Endothelial cell of umbilical vein (primary cell): ENCODE measurements around the gene BLOC1S1. TPM values are rescaled to one million over a fixed set of nuclear protein-coding genes. Genes with fewer than 3 reads are reported as not detected.

Source experiments
- BruUV-seq: library from RNA; stranded (reverse); fragments of 400-500 nt; replicated peaks from 2 replicates; lab custom pipeline; 2021; lab: Mats Ljungman, UMichigan
- CTCF ChIA-PET: fragments of 300-600, 350-600 bp; sonication (Branson Sonifier 250); formaldehyde crosslinking; loops from one replicate; lab custom pipeline; 2021; ENCODE audit warnings: antibody characterized with exemption, inconsistent platforms; lab: Charles Lee
- POLR2A ChIA-PET: fragments of 300-600, 350-600 bp; sonication (Branson Sonifier 250); formaldehyde crosslinking; loops from one replicate; lab custom pipeline; 2021; ENCODE audit warnings: antibody characterized with exemption, inconsistent platforms; lab: Charles Lee
- DNase-seq: peaks from one replicate; pipeline ENCODE4 v3.0.0-alpha.2; 2011; ENCODE audit warnings: low read depth, low spot score
- FAIRE-seq: peaks from 2 replicates; lab custom pipeline; 2011; peaks lifted over from hg19 to GRCh38; lab: Jason Lieb, UNC
- H2AFZ ChIP-seq: 2 replicates; pipeline ENCODE4 v1.6.0; 2012; ENCODE audit warnings: low read depth, low read length, control low read depth, inconsistent platforms
- H3K27ac ChIP-seq: 2 replicates; pipeline ENCODE4 v1.5.1; 2011; ENCODE audit warnings: low read depth, mild to moderate bottlenecking, control low read depth, low read length, moderate library complexity; ENCODE audit not compliant: insufficient read depth
- H3K27me3 ChIP-seq, 2 experiments: 2 replicates each; pipeline versions ENCODE4 v1.6.0 to v1.6.1; 2011; ENCODE audit warnings: low read length in 2 of 2, mixed read lengths in 1 of 2; ENCODE audit not compliant: control insufficient read depth in 2 of 2, insufficient read depth in 2 of 2
- H3K36me3 ChIP-seq, 2 experiments: 2 replicates in 1 of 2; 3 replicates in 1 of 2; pipeline ENCODE4 v1.5.1; 2011; ENCODE audit warnings: low read length in 2 of 2, mild to moderate bottlenecking in 1 of 2, moderate library complexity in 1 of 2; ENCODE audit not compliant: control insufficient read depth in 2 of 2, insufficient read depth in 2 of 2; ENCODE audit errors: extremely low read depth in 1 of 2
- H3K4me1 ChIP-seq: 3 replicates; pipeline ENCODE4 v1.5.1; 2011; ENCODE audit warnings: mild to moderate bottlenecking, low read length; ENCODE audit not compliant: control insufficient read depth, insufficient read depth; ENCODE audit errors: extremely low read depth
- H3K4me2 ChIP-seq: 2 replicates; pipeline ENCODE4 v1.6.1; 2011; ENCODE audit warnings: low read length, control low read depth, mixed read lengths; ENCODE audit not compliant: insufficient read depth
- H3K4me3 ChIP-seq, 3 experiments: fragments of 200-600 bp in 1 of 3; sonication (generic), shearing (Covaris generic) in 1 of 3; replicated peaks in 1 of 3; 2 replicates each; pipeline ENCODE4 v1.5.1; 2011 to 2016; ENCODE audit warnings: control low read depth in 3 of 3, low read length in 3 of 3, mild to moderate bottlenecking in 2 of 3, inconsistent platforms in 1 of 3, low read depth in 1 of 3, moderate library complexity in 1 of 3; ENCODE audit not compliant: insufficient read depth in 1 of 3
- H3K79me2 ChIP-seq: 2 replicates; pipeline ENCODE4 v1.6.0; 2012; ENCODE audit warnings: low read length, inconsistent platforms; ENCODE audit not compliant: control insufficient read depth, insufficient read depth
- H3K9ac ChIP-seq: replicated peaks from 2 replicates; pipeline ENCODE3; 2011; ENCODE audit warnings: low read length, control low read depth; ENCODE audit not compliant: insufficient read depth; ENCODE audit errors: extremely low read depth
- H3K9me1 ChIP-seq: replicated peaks from 3 replicates; pipeline ENCODE4 v1.6.0; 2011; ENCODE audit warnings: mild to moderate bottlenecking, low read length; ENCODE audit not compliant: control insufficient read depth, insufficient read depth; ENCODE audit errors: extremely low read depth
- H3K9me3 ChIP-seq: replicated peaks from 2 replicates; pipeline ENCODE4 v1.5.1; 2012; ENCODE audit warnings: low read length, inconsistent platforms; ENCODE audit not compliant: control insufficient read depth, insufficient read depth
- H4K20me1 ChIP-seq: replicated peaks from 2 replicates; pipeline ENCODE3; 2011; ENCODE audit warnings: mild to moderate bottlenecking, low read length; ENCODE audit not compliant: control insufficient read depth, insufficient read depth; ENCODE audit errors: extremely low read depth
- EZH2 ChIP-seq: IDR thresholded peaks from 2 replicates; pipeline ENCODE4 v1.6.1; 2012; ENCODE audit warnings: borderline replicate concordance, low read depth, mild to moderate bottlenecking, moderate library complexity, low read length, inconsistent platforms; ENCODE audit not compliant: severe bottlenecking
- FOS ChIP-seq: IDR thresholded peaks from 2 replicates; pipeline ENCODE4 v1.6.1; 2011; ENCODE audit warnings: mild to moderate bottlenecking, low read length, moderate library complexity, borderline replicate concordance; ENCODE audit not compliant: insufficient read depth
- GATA2 ChIP-seq: IDR thresholded peaks from 2 replicates; pipeline ENCODE4 v1.7.0; 2011; ENCODE audit warnings: low read depth, mild to moderate bottlenecking, moderate library complexity, mixed read lengths, low read length; ENCODE audit not compliant: insufficient read length, insufficient read depth
- JUN ChIP-seq: IDR thresholded peaks from 2 replicates; pipeline ENCODE4 v1.6.1; 2011; ENCODE audit warnings: borderline replicate concordance, low read depth; ENCODE audit not compliant: insufficient read length, insufficient read depth
- MYC ChIP-seq: IDR thresholded peaks from one replicate; pipeline ENCODE4 v1.6.1; 2011; ENCODE audit warnings: mild to moderate bottlenecking, low read depth, low read length
- dilution Hi-C: fragments of 300-500 bp; cut with MboI; formaldehyde crosslinking; loops from one replicate; pipeline ENCODE4 v1.15.0; 2019; ENCODE audit warnings: low sequenced_read_pairs; ENCODE audit not compliant: extremely low pct_ligation_motif_present
- intact Hi-C: fragments of 100-400 bp; cut with micrococcal nuclease; formaldehyde crosslinking; loops from one replicate; pipeline ENCODE4 v1.10.0; 2022
- polyA plus RNA-seq, 4 experiments: library from polyadenylated mRNA; depleted of rRNA in 3 of 4; stranded (reverse) in 3 of 4; unstranded in 1 of 4; fragments of >200 nt; gene quantifications; 2 replicates each; pipeline versions ENCODE4 v1.2.1 to v1.2.3, GENCODE V29; 2011 to 2012; ENCODE audit warnings: missing spikeins in 1 of 4
- total RNA-seq: library from RNA; stranded (reverse); gene quantifications from 2 replicates; pipeline ENCODE4 v1.2.3, GENCODE V29; 2021
- TF ChIP-seq, protein P1 (sequence below), 2 donors: IDR thresholded peaks; 1 replicate in 1 of 2; 2 replicates in 1 of 2; pipeline ENCODE4 v1.5.1; 2011; ENCODE audit warnings: low read length in 2 of 2, mild to moderate bottlenecking in 2 of 2, moderate library complexity in 2 of 2, control low read depth in 1 of 2, inconsistent platforms in 1 of 2, low read depth in 1 of 2; ENCODE audit not compliant: insufficient read depth in 1 of 2; ENCODE audit errors: extremely low read depth in 1 of 2

BLOC1S1 gene
- total and polyA plus RNA-seq, 2 donors (not counting 3 experiments of a cell fraction or from before 2014, with no cell fraction given), result 84.1 to 192 TPM

DNA sequence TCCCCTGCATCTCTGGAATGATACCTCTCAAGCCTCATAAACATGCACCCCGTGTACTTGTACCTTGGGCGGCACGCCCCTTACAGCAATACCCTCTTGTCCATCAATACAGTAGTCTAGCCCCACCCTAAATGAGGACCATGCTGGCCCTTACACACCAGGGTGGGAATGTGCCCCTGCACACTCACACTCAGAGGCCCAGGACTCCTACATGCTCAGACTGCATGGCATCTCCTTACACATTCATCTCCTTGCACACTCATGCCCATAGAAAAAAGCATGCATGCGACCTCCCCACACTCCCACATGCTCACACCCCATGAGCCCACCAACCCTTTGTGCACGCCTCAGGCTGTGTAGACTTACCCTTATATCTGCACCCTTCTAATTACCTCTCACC is 30.2 kb upstream of the BLOC1S1 start:
- Histone ChIP-seq H3K9me3 (no peaks in the 10 kb centered on the region), H3K79me2 (no peaks in the 10 kb centered on the region), H3K36me3 (no peaks in the 10 kb centered on the region), H3K9me1 (no peaks in the 10 kb centered on the region), H3K27ac (no peak overlapping the region), H3K27me3 (peaks cover 0 to under 1% of the 10 kb centered on the region in 2 experiments), H3K4me3 (no peak overlapping the region), H3K4me2 (no peak overlapping the region), H2AFZ (no peak overlapping the region), H4K20me1 (no peaks in the 10 kb centered on the region), H3K9ac (no peak overlapping the region), H3K4me1 (no peaks in the 10 kb centered on the region)
- POLR2A ChIA-PET, result no interaction called here
- CTCF ChIA-PET, result no interaction called here
- no peak for DNase-seq
- intact Hi-C loops (no loop called here), dilution Hi-C loops (no loop called here)
- no peak for TF ChIP-seq EZH2
- TF ChIP-seq JUN, result no peak
- no peak for TF ChIP-seq MYC
- TF ChIP-seq GATA2, result no peak
- TF ChIP-seq, protein P1, sequence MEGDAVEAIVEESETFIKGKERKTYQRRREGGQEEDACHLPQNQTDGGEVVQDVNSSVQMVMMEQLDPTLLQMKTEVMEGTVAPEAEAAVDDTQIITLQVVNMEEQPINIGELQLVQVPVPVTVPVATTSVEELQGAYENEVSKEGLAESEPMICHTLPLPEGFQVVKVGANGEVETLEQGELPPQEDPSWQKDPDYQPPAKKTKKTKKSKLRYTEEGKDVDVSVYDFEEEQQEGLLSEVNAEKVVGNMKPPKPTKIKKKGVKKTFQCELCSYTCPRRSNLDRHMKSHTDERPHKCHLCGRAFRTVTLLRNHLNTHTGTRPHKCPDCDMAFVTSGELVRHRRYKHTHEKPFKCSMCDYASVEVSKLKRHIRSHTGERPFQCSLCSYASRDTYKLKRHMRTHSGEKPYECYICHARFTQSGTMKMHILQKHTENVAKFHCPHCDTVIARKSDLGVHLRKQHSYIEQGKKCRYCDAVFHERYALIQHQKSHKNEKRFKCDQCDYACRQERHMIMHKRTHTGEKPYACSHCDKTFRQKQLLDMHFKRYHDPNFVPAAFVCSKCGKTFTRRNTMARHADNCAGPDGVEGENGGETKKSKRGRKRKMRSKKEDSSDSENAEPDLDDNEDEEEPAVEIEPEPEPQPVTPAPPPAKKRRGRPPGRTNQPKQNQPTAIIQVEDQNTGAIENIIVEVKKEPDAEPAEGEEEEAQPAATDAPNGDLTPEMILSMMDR (IDR thresholded peaks at IDR 0.05; ENCODE audit: extremely low read depth in 1 of 2, insufficient read depth in 1 of 2, low read depth in 1 of 2, low read length in 2 of 2), result no peak
- TF ChIP-seq FOS, result no peak
- no peak for FAIRE-seq
- BruUV-seq, result no TSS peak
